ENCODE results near the gene FGD2. TPM values are rescaled to one million over a fixed set of nuclear protein-coding genes. Genes with fewer than 3 reads are reported as not detected.

Gene FGD2
- total and polyA plus RNA-seq, 10 of the 15 experiments (the other 5 are each of a cell fraction or from before 2014, with no cell fraction given): 5.2 to 88.1 (median 33.2) TPM

DNA sequence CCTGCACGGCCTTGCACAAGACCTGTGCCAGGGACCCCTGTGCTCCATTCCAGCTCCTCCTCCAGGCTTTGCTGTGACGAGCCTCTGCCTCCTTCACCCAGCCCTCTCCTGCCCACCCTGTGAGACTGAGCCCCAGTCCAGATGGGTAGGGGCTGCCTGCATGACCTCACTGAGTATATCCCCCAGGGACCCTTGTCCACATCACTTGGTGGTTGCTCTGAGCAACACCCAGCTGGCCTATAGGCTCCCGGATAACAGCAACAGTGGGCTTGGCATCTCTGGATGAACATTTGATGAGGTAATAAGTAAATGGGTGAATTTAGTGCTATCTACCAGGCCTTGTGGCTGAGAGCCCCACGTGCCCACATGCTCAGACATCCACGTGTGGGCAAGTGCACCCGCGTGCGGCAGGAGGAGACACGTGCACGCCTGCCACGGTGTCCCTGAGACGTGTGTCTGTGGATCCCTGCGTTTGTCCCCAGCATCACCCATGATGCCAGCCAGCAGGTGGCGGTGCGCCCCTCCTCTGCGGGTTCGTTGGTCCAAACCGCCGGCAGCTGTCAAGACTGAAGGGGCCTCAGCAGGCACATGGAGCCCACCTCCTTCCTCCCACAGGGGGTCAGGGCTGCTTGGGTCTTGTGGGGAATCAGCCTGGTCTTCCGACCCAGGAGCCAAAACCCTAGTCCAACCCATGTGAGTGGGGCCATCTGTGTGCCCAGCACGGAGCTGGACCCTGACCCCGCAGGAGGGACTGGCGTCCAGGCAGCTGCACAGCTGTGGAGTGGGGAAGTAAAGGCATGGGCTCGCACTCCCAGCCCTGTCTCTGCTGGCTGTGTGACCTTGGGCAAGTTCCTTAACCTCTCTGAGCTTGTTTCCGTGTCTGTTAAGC lies 45.9 kb downstream of the FGD2 start:
- intact Hi-C loops (cut with micrococcal nuclease; ENCODE audit: unreplicated experiment) (loop anchor here (1.0 to 5.0 kb wide), 3 partner anchors 51 to 157 kb away; no protein-coding TSS in a partner anchor), in situ Hi-C loops (cut with MboI) (loop anchor here (5.0 kb wide), 1 partner anchor 121 kb away; the partner anchor contains the start of gene PIM1)
- Histone ChIP-seq H3K36me3 (ENCODE audit: control insufficient read depth in 2 of 2, insufficient read depth in 2 of 2, low read length in 1 of 2) (no peaks in the 10 kb centered on the region), H3K27me3 (replicated peaks in 1 of 2; ENCODE audit: control insufficient read depth in 2 of 2, insufficient read depth in 2 of 2, low read length in 1 of 2) (no peaks in the 10 kb centered on the region), H3K9ac (ENCODE audit: control insufficient read depth, insufficient read depth, low read length) (no peak overlapping the region), H3K9me3 (replicated peaks; ENCODE audit: control insufficient read depth, insufficient read depth, low read length) (no peaks in the 10 kb centered on the region), H3K4me2 (ENCODE audit: control insufficient read depth, insufficient read depth) (peak overlapping the region; percentile 86), H3K27ac (ENCODE audit: control insufficient read depth, insufficient read depth) (no peak overlapping the region), H3K4me3 (no peak overlapping the region), H2AFZ (ENCODE audit: control insufficient read depth, low read depth, low read length) (peak overlapping the region; percentile 23), H3K4me1 (ENCODE audit: control insufficient read depth, insufficient read depth, low read length) (peaks cover 40% of the 10 kb centered on the region), H3K79me2 (ENCODE audit: control insufficient read depth, insufficient read depth, low read length) (no peaks in the 10 kb centered on the region), H4K20me1 (ENCODE audit: control insufficient read depth, insufficient read depth) (no peaks in the 10 kb centered on the region)
- 13% methylated on average over 25 of the region's 25 CpGs for WGBS (ENCODE audit: insufficient coverage, insufficient replicate concordance, low lambda C conversion rate, missing lambda C conversion rate)
- ChIA-PET RAD21 (ENCODE audit: unreplicated experiment) (interaction anchor here (0.5 to 12.3 kb wide), 28 partner anchors 13 to 285 kb away, joined by 3 to 255 read pairs (median 5); partner anchors contain the start of genes MTCH1 and PIM1), CTCF (interaction anchor here (0.6 to 10.3 kb wide), 42 partner anchors 10 to 332 kb away, joined by 3 to 260 read pairs (median 6); partner anchors contain the start of genes C6orf89 and PIM1), SMC1A (ENCODE audit: uncharacterized antibody, unreplicated experiment) (interaction anchor here (0.6 to 13.5 kb wide), 27 partner anchors 11 to 286 kb away, joined by 3 to 266 read pairs (median 4); partner anchors contain the start of genes FGD2 and PIM1), POLR2A (interaction anchor here (0.6 to 5.6 kb wide), 5 partner anchors 68 to 143 kb away, joined by 3 to 43 read pairs (median 4); partner anchors contain the start of gene PIM1)
- FAIRE-seq (no peak), ATAC-seq (peak; percentile 88), DNase-seq (ENCODE audit: low read depth, low spot score) (peak; percentile 59)
- no TSS peak for BruUV-seq (replicated peaks)
- TF ChIP-seq PML (IDR thresholded peaks at IDR 0.05; ENCODE audit: low read length): no peak
- no peak for TF ChIP-seq BRCA1 (IDR thresholded peaks at IDR 0.05; ENCODE audit: low read depth, low read length)
- no peak for TF ChIP-seq TARDBP (IDR thresholded peaks at IDR 0.05; ENCODE audit: borderline replicate concordance)
- TF ChIP-seq SMAD1 (IDR thresholded peaks at IDR 0.05; ENCODE audit: low read depth, partially characterized antibody): no peak
- no peak for TF ChIP-seq JUND (IDR thresholded peaks at IDR 0.05; ENCODE audit: low read depth, low read length)
- no peak for TF ChIP-seq YBX1 (IDR thresholded peaks at IDR 0.05)
- TF ChIP-seq ZZZ3 (IDR thresholded peaks at IDR 0.05; ENCODE audit: control insufficient read depth, insufficient read length, low read depth): no peak
- no peak for TF ChIP-seq STAT3 (IDR thresholded peaks at IDR 0.05; ENCODE audit: low read depth, low read length)
- TF ChIP-seq SUPT20H (IDR thresholded peaks at IDR 0.05; ENCODE audit: borderline replicate concordance, control insufficient read depth, low read depth, low read length): no peak
- TF ChIP-seq NFYB (IDR thresholded peaks at IDR 0.05; ENCODE audit: insufficient read depth, low read depth, low read length): no peak
- TF ChIP-seq BMI1 (IDR thresholded peaks at IDR 0.05; ENCODE audit: borderline replicate concordance): no peak
- TF ChIP-seq, protein P1, sequence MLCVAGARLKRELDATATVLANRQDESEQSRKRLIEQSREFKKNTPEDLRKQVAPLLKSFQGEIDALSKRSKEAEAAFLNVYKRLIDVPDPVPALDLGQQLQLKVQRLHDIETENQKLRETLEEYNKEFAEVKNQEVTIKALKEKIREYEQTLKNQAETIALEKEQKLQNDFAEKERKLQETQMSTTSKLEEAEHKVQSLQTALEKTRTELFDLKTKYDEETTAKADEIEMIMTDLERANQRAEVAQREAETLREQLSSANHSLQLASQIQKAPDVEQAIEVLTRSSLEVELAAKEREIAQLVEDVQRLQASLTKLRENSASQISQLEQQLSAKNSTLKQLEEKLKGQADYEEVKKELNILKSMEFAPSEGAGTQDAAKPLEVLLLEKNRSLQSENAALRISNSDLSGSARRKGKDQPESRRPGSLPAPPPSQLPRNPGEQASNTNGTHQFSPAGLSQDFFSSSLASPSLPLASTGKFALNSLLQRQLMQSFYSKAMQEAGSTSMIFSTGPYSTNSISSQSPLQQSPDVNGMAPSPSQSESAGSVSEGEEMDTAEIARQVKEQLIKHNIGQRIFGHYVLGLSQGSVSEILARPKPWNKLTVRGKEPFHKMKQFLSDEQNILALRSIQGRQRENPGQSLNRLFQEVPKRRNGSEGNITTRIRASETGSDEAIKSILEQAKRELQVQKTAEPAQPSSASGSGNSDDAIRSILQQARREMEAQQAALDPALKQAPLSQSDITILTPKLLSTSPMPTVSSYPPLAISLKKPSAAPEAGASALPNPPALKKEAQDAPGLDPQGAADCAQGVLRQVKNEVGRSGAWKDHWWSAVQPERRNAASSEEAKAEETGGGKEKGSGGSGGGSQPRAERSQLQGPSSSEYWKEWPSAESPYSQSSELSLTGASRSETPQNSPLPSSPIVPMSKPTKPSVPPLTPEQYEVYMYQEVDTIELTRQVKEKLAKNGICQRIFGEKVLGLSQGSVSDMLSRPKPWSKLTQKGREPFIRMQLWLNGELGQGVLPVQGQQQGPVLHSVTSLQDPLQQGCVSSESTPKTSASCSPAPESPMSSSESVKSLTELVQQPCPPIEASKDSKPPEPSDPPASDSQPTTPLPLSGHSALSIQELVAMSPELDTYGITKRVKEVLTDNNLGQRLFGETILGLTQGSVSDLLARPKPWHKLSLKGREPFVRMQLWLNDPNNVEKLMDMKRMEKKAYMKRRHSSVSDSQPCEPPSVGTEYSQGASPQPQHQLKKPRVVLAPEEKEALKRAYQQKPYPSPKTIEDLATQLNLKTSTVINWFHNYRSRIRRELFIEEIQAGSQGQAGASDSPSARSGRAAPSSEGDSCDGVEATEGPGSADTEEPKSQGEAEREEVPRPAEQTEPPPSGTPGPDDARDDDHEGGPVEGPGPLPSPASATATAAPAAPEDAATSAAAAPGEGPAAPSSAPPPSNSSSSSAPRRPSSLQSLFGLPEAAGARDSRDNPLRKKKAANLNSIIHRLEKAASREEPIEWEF (IDR thresholded peaks at IDR 0.05; ENCODE audit: insufficient replicate concordance, low read depth, low read length): no peak
- TF ChIP-seq RAD51 (IDR thresholded peaks at IDR 0.05): peak; percentile 62
- no peak for TF ChIP-seq ZBED1 (IDR thresholded peaks at IDR 0.05; ENCODE audit: borderline replicate concordance)
- no peak for TF ChIP-seq TBL1XR1 (IDR thresholded peaks at IDR 0.05; ENCODE audit: low read depth, low read length)
- no peak for TF ChIP-seq IRF4 (IDR thresholded peaks at IDR 0.05; ENCODE audit: low read depth, low read length)
- no peak for TF ChIP-seq RCOR1 (conservative IDR thresholded peaks at IDR 0.05; ENCODE audit: low read depth, low read length)
- no peak for TF ChIP-seq SRF (IDR thresholded peaks at IDR 0.05; ENCODE audit: low read depth in 2 of 2, low read length in 2 of 2)
